Progenitor cell of endocrine pancreas (in vitro differentiated cells): ENCODE measurements around the gene UNC45A. TPM values are rescaled to one million over a fixed set of nuclear protein-coding genes. Genes with fewer than 3 reads are reported as not detected.

Experiments used
- DNase-seq: peaks from one replicate; pipeline ENCODE4 v3.0.0; 2021; ENCODE audit warnings: low spot score; ENCODE audit not compliant: unreplicated experiment
- H3K27ac Mint-ChIP-seq: 2 replicates; pipeline ENCODE4 v1.8.0; 2021; ENCODE audit warnings: mild to moderate bottlenecking, moderate library complexity, mixed read lengths
- H3K27me3 Mint-ChIP-seq: 2 replicates; pipeline ENCODE4 v1.8.0; 2021; ENCODE audit warnings: mixed read lengths
- H3K36me3 Mint-ChIP-seq: 2 replicates; pipeline ENCODE4 v1.8.0; 2022; ENCODE audit warnings: mixed read lengths; ENCODE audit not compliant: insufficient read depth
- H3K4me1 Mint-ChIP-seq: 2 replicates; pipeline ENCODE4 v1.8.0; 2021; ENCODE audit warnings: low read depth, mixed read lengths
- H3K4me3 Mint-ChIP-seq: 2 replicates; pipeline ENCODE4 v1.8.0; 2021; ENCODE audit warnings: low read depth, mild to moderate bottlenecking, moderate library complexity, mixed read lengths
- H3K9me3 Mint-ChIP-seq: 2 replicates; pipeline ENCODE4 v1.8.0; 2021; ENCODE audit warnings: low read depth, mixed read lengths
- CTCF ChIP-seq: fragments of 200-600 bp; sonication (generic); IDR thresholded peaks from one replicate; pipeline ENCODE4 v1.5.0; 2021; ENCODE audit warnings: antibody characterized with exemption, mild to moderate bottlenecking; ENCODE audit not compliant: unreplicated experiment
- total RNA-seq: library from RNA; stranded (reverse); gene quantifications from 2 replicates; pipeline ENCODE4 v1.2.1, GENCODE V29; 2021

Gene UNC45A
- total RNA-seq, 1 donor from 2014 or later, result 90.6 TPM

- TF ChIP-seq CTCF, result no peak
- DNase-seq, result no peak
- no peaks in the 10 kb centered on the region for H3K9me3 Mint-ChIP-seq
- peaks cover 6% of the 10 kb centered on the region for H3K4me1 Mint-ChIP-seq
- H3K4me3 Mint-ChIP-seq, result no peak overlapping the region
- no peaks in the 10 kb centered on the region for H3K36me3 Mint-ChIP-seq
- H3K27me3 Mint-ChIP-seq, result no peaks in the 10 kb centered on the region
- no peak overlapping the region for H3K27ac Mint-ChIP-seq
These were observed 5.7 kb upstream of the UNC45A start for GRCh38 chr15:90929246-90930019.

GRCh38 chr15:90930861-90931574 lies 4.1 kb upstream of the UNC45A start:
- no peak overlapping the region for H3K27ac Mint-ChIP-seq
- peaks cover 9% of the 10 kb centered on the region for H3K4me1 Mint-ChIP-seq
- DNase-seq, result no peak
- H3K27me3 Mint-ChIP-seq, result no peaks in the 10 kb centered on the region
- no peaks in the 10 kb centered on the region for H3K9me3 Mint-ChIP-seq
- H3K36me3 Mint-ChIP-seq, result no peaks in the 10 kb centered on the region
- peak overlapping the region; percentile 95 for H3K4me3 Mint-ChIP-seq
- no peak for TF ChIP-seq CTCF

- no peaks in the 10 kb centered on the region for H3K27me3 Mint-ChIP-seq
- no peak for DNase-seq
- peaks cover 14% of the 10 kb centered on the region for H3K4me1 Mint-ChIP-seq
- peaks cover 4% of the 10 kb centered on the region for H3K36me3 Mint-ChIP-seq
- H3K9me3 Mint-ChIP-seq, result no peaks in the 10 kb centered on the region
- H3K27ac Mint-ChIP-seq, result peak overlapping the region; percentile 61
- TF ChIP-seq CTCF, result no peak
- peak overlapping the region; percentile 95 for H3K4me3 Mint-ChIP-seq
These were observed 3.6 kb upstream of the UNC45A start for GRCh38 chr15:90931575-90931827.

- Mint-ChIP-seq H3K4me3 (peak within 1 kb of the TSS; percentile 95), H3K36me3 (peaks cover 4% of the 10 kb centered on the region), H3K4me1 (peaks cover 14% of the 10 kb centered on the region), H3K27me3 (no peaks in the 10 kb centered on the region), H3K9me3 (no peaks in the 10 kb centered on the region), H3K27ac (peak within 1 kb of the TSS; percentile 61)
- DNase-seq, result peak; percentile 92
- TF ChIP-seq CTCF, result peak; percentile 95
These were observed 3.0 kb upstream of the UNC45A start, which contains the start of gene HDDC3 for GRCh38 chr15:90931828-90932659. Gene HDDC3, minus strand, starts transcription at chr15:90932549. Its CDS starts 9 bp downstream, at chr15:90932540.

- H3K4me1 Mint-ChIP-seq, result peaks cover 14% of the 10 kb centered on the region
These were observed 2.5 kb upstream of the UNC45A start for GRCh38 chr15:90932660-90932991.

More at GRCh38 chr15:90932660-90932991, 2.5 kb upstream of the UNC45A start:
- no peaks in the 10 kb centered on the region for H3K27me3 Mint-ChIP-seq
- DNase-seq, result no peak
- H3K4me3 Mint-ChIP-seq, result peak overlapping the region; percentile 95
- H3K9me3 Mint-ChIP-seq, result no peaks in the 10 kb centered on the region
- no peak for TF ChIP-seq CTCF
- peaks cover 4% of the 10 kb centered on the region for H3K36me3 Mint-ChIP-seq
- no peak overlapping the region for H3K27ac Mint-ChIP-seq
